Esophagus squamous epithelium (tissue), 4 donors: ENCODE measurements around the gene PPP2R5C.

Experiments used
- POLR2A ChIP-seq, 4 donors: fragments of 450-650 bp; IDR thresholded peaks; one replicate each; pipeline ENCODE4 v1.6.1; 2017; ENCODE audit warnings: antibody characterized with exemption in 4 of 4, mild to moderate bottlenecking in 4 of 4, moderate library complexity in 3 of 4
- TF ChIP-seq, protein P1 (sequence below), 6 experiments: fragments of 450-650 bp in 4 of 6; fragments of 200-600 bp in 2 of 6; sonication (generic) in 2 of 6; IDR thresholded peaks; one replicate each; pipeline ENCODE4 v1.5.1; 2016 to 2019; ENCODE audit warnings: antibody characterized with exemption in 6 of 6, mild to moderate bottlenecking in 4 of 6, moderate library complexity in 4 of 6

GRCh38 chr14:101926620-101927019 is 165.1 kb downstream of the PPP2R5C start:
- TF ChIP-seq, protein P1, sequence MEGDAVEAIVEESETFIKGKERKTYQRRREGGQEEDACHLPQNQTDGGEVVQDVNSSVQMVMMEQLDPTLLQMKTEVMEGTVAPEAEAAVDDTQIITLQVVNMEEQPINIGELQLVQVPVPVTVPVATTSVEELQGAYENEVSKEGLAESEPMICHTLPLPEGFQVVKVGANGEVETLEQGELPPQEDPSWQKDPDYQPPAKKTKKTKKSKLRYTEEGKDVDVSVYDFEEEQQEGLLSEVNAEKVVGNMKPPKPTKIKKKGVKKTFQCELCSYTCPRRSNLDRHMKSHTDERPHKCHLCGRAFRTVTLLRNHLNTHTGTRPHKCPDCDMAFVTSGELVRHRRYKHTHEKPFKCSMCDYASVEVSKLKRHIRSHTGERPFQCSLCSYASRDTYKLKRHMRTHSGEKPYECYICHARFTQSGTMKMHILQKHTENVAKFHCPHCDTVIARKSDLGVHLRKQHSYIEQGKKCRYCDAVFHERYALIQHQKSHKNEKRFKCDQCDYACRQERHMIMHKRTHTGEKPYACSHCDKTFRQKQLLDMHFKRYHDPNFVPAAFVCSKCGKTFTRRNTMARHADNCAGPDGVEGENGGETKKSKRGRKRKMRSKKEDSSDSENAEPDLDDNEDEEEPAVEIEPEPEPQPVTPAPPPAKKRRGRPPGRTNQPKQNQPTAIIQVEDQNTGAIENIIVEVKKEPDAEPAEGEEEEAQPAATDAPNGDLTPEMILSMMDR (IDR thresholded peaks at IDR 0.05): no peak
- TF ChIP-seq POLR2A (IDR thresholded peaks at IDR 0.05): no peak
